ENCODE data around the gene FAM13C.

GRCh38 chr10:59234816-59235429 is 127.4 kb downstream of the FAM13C start:
- TF ChIP-seq POLR2A (IDR thresholded peaks at IDR 0.05), result no peak
- TF ChIP-seq, protein P1, sequence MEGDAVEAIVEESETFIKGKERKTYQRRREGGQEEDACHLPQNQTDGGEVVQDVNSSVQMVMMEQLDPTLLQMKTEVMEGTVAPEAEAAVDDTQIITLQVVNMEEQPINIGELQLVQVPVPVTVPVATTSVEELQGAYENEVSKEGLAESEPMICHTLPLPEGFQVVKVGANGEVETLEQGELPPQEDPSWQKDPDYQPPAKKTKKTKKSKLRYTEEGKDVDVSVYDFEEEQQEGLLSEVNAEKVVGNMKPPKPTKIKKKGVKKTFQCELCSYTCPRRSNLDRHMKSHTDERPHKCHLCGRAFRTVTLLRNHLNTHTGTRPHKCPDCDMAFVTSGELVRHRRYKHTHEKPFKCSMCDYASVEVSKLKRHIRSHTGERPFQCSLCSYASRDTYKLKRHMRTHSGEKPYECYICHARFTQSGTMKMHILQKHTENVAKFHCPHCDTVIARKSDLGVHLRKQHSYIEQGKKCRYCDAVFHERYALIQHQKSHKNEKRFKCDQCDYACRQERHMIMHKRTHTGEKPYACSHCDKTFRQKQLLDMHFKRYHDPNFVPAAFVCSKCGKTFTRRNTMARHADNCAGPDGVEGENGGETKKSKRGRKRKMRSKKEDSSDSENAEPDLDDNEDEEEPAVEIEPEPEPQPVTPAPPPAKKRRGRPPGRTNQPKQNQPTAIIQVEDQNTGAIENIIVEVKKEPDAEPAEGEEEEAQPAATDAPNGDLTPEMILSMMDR (IDR thresholded peaks at IDR 0.05), result peak in 6 of 7 experiments; percentile 29 to 44 (median 39)
